Keratinocyte (primary cell): ENCODE results near the gene L3MBTL3. TPM values are rescaled to one million over a fixed set of nuclear protein-coding genes. Genes with fewer than 3 reads are reported as not detected.

Experiments
- DNase-seq: peaks from one replicate; pipeline ENCODE4 v3.0.0-alpha.2; 2011; ENCODE audit warnings: low read depth, missing footprints, low spot score
- FAIRE-seq: peaks from 2 replicates; lab custom pipeline; 2011; peaks lifted over from hg19 to GRCh38; lab: Jason Lieb, UNC
- H2AFZ ChIP-seq: 2 replicates; pipeline ENCODE4 v1.6.0; 2012; ENCODE audit warnings: low read length, control low read depth, inconsistent platforms; ENCODE audit not compliant: control insufficient read depth
- H3K27ac ChIP-seq: 2 replicates; pipeline ENCODE4 v1.5.1; 2011; ENCODE audit warnings: low read length; ENCODE audit not compliant: control insufficient read depth, insufficient read depth
- H3K27me3 ChIP-seq: 3 replicates; pipeline ENCODE4 v1.6.0; 2011; ENCODE audit warnings: low read length; ENCODE audit not compliant: control insufficient read depth, insufficient read depth; ENCODE audit errors: extremely low read depth
- H3K36me3 ChIP-seq, 2 experiments: 2 replicates in 1 of 2; 3 replicates in 1 of 2; pipeline ENCODE4 v1.5.1; 2011; ENCODE audit warnings: low read length in 2 of 2, mild to moderate bottlenecking in 1 of 2; ENCODE audit not compliant: control insufficient read depth in 2 of 2, insufficient read depth in 2 of 2; ENCODE audit errors: extremely low read depth in 1 of 2
- H3K4me1 ChIP-seq: 3 replicates; pipeline ENCODE4 v1.5.1; 2011; ENCODE audit warnings: low read length; ENCODE audit not compliant: control insufficient read depth, insufficient read depth; ENCODE audit errors: extremely low read depth
- H3K4me2 ChIP-seq: 3 replicates; pipeline ENCODE4 v1.6.0; 2011; ENCODE audit warnings: low read depth, low read length; ENCODE audit not compliant: control insufficient read depth, insufficient read depth; ENCODE audit errors: extremely low read depth
- H3K4me3 ChIP-seq, 3 experiments: fragments of 200-600 bp in 1 of 3; sonication (generic) in 1 of 3; 2 replicates in 2 of 3; 3 replicates in 1 of 3; pipeline ENCODE4 v1.5.1; 2011 to 2016; ENCODE audit warnings: low read length in 3 of 3, mild to moderate bottlenecking in 3 of 3, control low read depth in 2 of 3, inconsistent platforms in 1 of 3, low read depth in 1 of 3, mixed read lengths in 1 of 3, mixed run types in 1 of 3, moderate library complexity in 1 of 3; ENCODE audit not compliant: control insufficient read depth in 2 of 3, insufficient read depth in 2 of 3; ENCODE audit errors: extremely low read depth in 1 of 3
- H3K79me2 ChIP-seq: 2 replicates; pipeline ENCODE4 v1.6.0; 2012; ENCODE audit warnings: low read length; ENCODE audit not compliant: control insufficient read depth, insufficient read depth
- H3K9ac ChIP-seq: 3 replicates; pipeline ENCODE4 v1.6.0; 2011; ENCODE audit warnings: low read length; ENCODE audit not compliant: control insufficient read depth, insufficient read depth; ENCODE audit errors: extremely low read depth
- H3K9me1 ChIP-seq: 3 replicates; pipeline ENCODE4 v1.6.0; 2011; ENCODE audit warnings: low read length; ENCODE audit not compliant: control insufficient read depth, insufficient read depth; ENCODE audit errors: extremely low read depth
- H3K9me3 ChIP-seq: 2 replicates; pipeline ENCODE4 v1.5.1; 2012; ENCODE audit warnings: low read depth, low read length; ENCODE audit not compliant: control insufficient read depth
- H4K20me1 ChIP-seq: 3 replicates; pipeline ENCODE4 v1.6.0; 2011; ENCODE audit warnings: low read length; ENCODE audit not compliant: control insufficient read depth, insufficient read depth; ENCODE audit errors: extremely low read depth
- CTCF ChIP-seq, 3 experiments: IDR thresholded peaks in 1 of 3; conservative IDR thresholded peaks in 1 of 3; optimal IDR thresholded peaks in 1 of 3; 2 replicates in 2 of 3; 3 replicates in 1 of 3; pipeline versions ENCODE3 to v1.5.1; 2011; ENCODE audit warnings: low read length in 3 of 3, mild to moderate bottlenecking in 3 of 3, moderate library complexity in 2 of 3, control low read depth in 1 of 3, inconsistent platforms in 1 of 3; ENCODE audit not compliant: insufficient read depth in 2 of 3; ENCODE audit errors: extremely low read depth in 1 of 3
- EZH2 ChIP-seq: IDR thresholded peaks from one replicate; pipeline ENCODE4 v1.6.1; 2012; ENCODE audit warnings: inconsistent platforms, mild to moderate bottlenecking, low read length, moderate library complexity
- dilution Hi-C: fragments of 300-500 bp; cut with MboI; formaldehyde crosslinking; loops from one replicate; pipeline ENCODE4 v1.7.0; 2020; ENCODE audit warnings: low sequenced_read_pairs; ENCODE audit not compliant: extremely low pct_ligation_motif_present
- polyA plus RNA-seq, 5 experiments: library from polyadenylated mRNA; depleted of rRNA in 3 of 5; stranded (reverse) in 3 of 5; stranded (forward) in 1 of 5; unstranded in 1 of 5; fragments of >200 nt; gene quantifications; 1 replicate in 1 of 5; 2 replicates in 3 of 5; 3 replicates in 1 of 5; pipeline versions ENCODE4 v1.2.1 to v1.2.3, GENCODE V29; 2011 to 2012; ENCODE audit warnings: missing spikeins in 2 of 5, low read depth in 1 of 5, low replicate concordance in 1 of 5

L3MBTL3 gene
- polyA plus RNA-seq, 1 donor (not counting 4 experiments of a cell fraction or from before 2014, with no cell fraction given): 16.6 TPM

DNA sequence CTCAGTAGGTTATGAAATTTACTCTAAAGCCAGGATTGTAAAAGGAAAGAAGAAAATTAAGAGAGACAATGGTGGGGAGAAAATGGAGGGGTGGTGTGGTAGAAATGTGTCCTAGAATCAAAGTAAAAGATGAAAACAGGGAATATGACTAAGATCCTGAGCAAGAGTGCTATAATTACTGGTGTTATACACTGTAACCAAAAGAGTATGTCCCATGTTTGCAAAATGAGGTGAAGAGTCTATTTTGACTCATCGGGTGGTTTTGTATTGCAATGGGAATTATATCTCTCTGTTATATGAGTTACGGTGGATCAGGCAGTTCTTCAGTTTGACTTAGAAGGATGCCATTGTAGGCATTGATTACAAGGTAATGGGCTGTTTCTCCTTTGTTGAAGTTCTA lies 8.5 kb downstream of the L3MBTL3 start:
- H3K9me3 ChIP-seq: no peaks in the 10 kb centered on the region
- H3K9ac ChIP-seq: no peak overlapping the region
- H3K27me3 ChIP-seq: no peaks in the 10 kb centered on the region
- no peaks in the 10 kb centered on the region for H3K9me1 ChIP-seq
- H4K20me1 ChIP-seq: no peaks in the 10 kb centered on the region
- no peak for TF ChIP-seq EZH2
- no peak for TF ChIP-seq CTCF (optimal IDR thresholded peaks at IDR 0.05 in 1 of 3, IDR thresholded peaks at IDR 0.05 in 1 of 3, conservative IDR thresholded peaks at IDR 0.05 in 1 of 3; ENCODE audit: extremely low read depth in 1 of 3, insufficient read depth in 2 of 3, low read length in 3 of 3)
- H3K36me3 ChIP-seq: peaks cover 0 to 2% of the 10 kb centered on the region in 2 experiments
- peaks cover 45% of the 10 kb centered on the region for H3K79me2 ChIP-seq
- dilution Hi-C loops: no loop called here
- H3K4me2 ChIP-seq: no peak overlapping the region
- no peak for DNase-seq
- no peaks in the 10 kb centered on the region for H3K4me1 ChIP-seq
- FAIRE-seq: no peak
- no peak overlapping the region for H3K27ac ChIP-seq
- H2AFZ ChIP-seq: no peak overlapping the region
- H3K4me3 ChIP-seq: no peak overlapping the region

- no peak for FAIRE-seq
- Histone ChIP-seq H3K79me2 (peaks cover 45% of the 10 kb centered on the region), H3K9me3 (no peaks in the 10 kb centered on the region), H3K9ac (no peak overlapping the region), H3K27me3 (no peaks in the 10 kb centered on the region), H2AFZ (no peak overlapping the region), H3K36me3 (peaks cover 0 to 2% of the 10 kb centered on the region in 2 experiments), H3K9me1 (no peaks in the 10 kb centered on the region), H3K4me2 (no peak overlapping the region), H4K20me1 (no peaks in the 10 kb centered on the region), H3K27ac (no peak overlapping the region), H3K4me3 (no peak overlapping the region), H3K4me1 (no peaks in the 10 kb centered on the region)
- DNase-seq: no peak
- dilution Hi-C loops: no loop called here
- TF ChIP-seq CTCF (optimal IDR thresholded peaks at IDR 0.05 in 1 of 3, IDR thresholded peaks at IDR 0.05 in 1 of 3, conservative IDR thresholded peaks at IDR 0.05 in 1 of 3; ENCODE audit: extremely low read depth in 1 of 3, insufficient read depth in 2 of 3, low read length in 3 of 3) (no peak), EZH2 (no peak)
Observed at GRCh38 chr6:130027948-130028347, 9.6 kb downstream of the L3MBTL3 start.
